Loucy (cell line): ENCODE data around the gene RPS6KB2.
A peak's percentile ranks its signal among the peaks of the same experiment; 100 is the strongest.

ENCODE experiments used
- H2AFZ ChIP-seq: fragments of 200-600 bp; sonication (generic); 2 replicates; pipeline ENCODE4 v1.6.0; 2016; ENCODE audit warnings: antibody characterized with exemption, mild to moderate bottlenecking, low read length, moderate library complexity
- H3F3A ChIP-seq: fragments of 200-600 bp; 2 replicates; pipeline ENCODE4 v1.6.0; 2016; ENCODE audit warnings: antibody characterized with exemption, low read depth, mild to moderate bottlenecking
- H3K27me3 ChIP-seq: fragments of 200-600 bp; sonication (generic); 2 replicates; pipeline ENCODE4 v1.6.1; 2014; ENCODE audit warnings: low read length, mild to moderate bottlenecking; ENCODE audit not compliant: insufficient read depth, poor library complexity, severe bottlenecking
- H3K36me3 ChIP-seq: fragments of 200-600 bp; sonication (generic); 2 replicates; pipeline ENCODE4 v1.6.1; 2016; ENCODE audit warnings: low read length; ENCODE audit not compliant: insufficient read depth
- H3K4me1 ChIP-seq: fragments of 200-600 bp; sonication (generic); 2 replicates; pipeline ENCODE4 v1.5.1; 2014; ENCODE audit warnings: low read length, mild to moderate bottlenecking; ENCODE audit not compliant: insufficient read depth, poor library complexity, severe bottlenecking
- H3K4me2 ChIP-seq: fragments of 200-600 bp; sonication (generic); 2 replicates; pipeline ENCODE4 v1.6.0; 2014; ENCODE audit warnings: antibody characterized with exemption, low read length, low read depth, mild to moderate bottlenecking; ENCODE audit not compliant: poor library complexity, severe bottlenecking
- H3K4me3 ChIP-seq: fragments of 200-600 bp; sonication (generic); 2 replicates; pipeline ENCODE4 v1.5.1; 2014; ENCODE audit warnings: low read length, mild to moderate bottlenecking, mixed read lengths; ENCODE audit not compliant: poor library complexity, severe bottlenecking
- H3K79me2 ChIP-seq: fragments of 200-600 bp; sonication (generic); 2 replicates; pipeline ENCODE4 v1.6.1; 2014; ENCODE audit warnings: low read length; ENCODE audit not compliant: insufficient read depth
- H3K9ac ChIP-seq: fragments of 200-600 bp; sonication (generic); 2 replicates; pipeline ENCODE4 v1.6.0; 2014; ENCODE audit warnings: mild to moderate bottlenecking, low read depth, low read length, moderate library complexity; ENCODE audit not compliant: poor library complexity, severe bottlenecking
- H3K9me2 ChIP-seq: fragments of 200-600 bp; sonication (generic); replicated peaks from 2 replicates; pipeline ENCODE4 v1.6.1; 2016; ENCODE audit warnings: low read depth, low read length, mixed read lengths
- H3K9me3 ChIP-seq: fragments of 200-600 bp; sonication (generic); 2 replicates; pipeline ENCODE4 v1.6.1; 2014; ENCODE audit warnings: mild to moderate bottlenecking, antibody characterized with exemption, low read length, low read depth; ENCODE audit not compliant: insufficient read depth
- H4K20me1 ChIP-seq: fragments of 200-600 bp; sonication (generic); 2 replicates; pipeline ENCODE4 v1.6.0; 2014; ENCODE audit warnings: antibody characterized with exemption, low read length, mild to moderate bottlenecking; ENCODE audit not compliant: insufficient read depth, poor library complexity, severe bottlenecking
- CTCF ChIP-seq: fragments of 200-600 bp; sonication (generic); conservative IDR thresholded peaks from 2 replicates; pipeline ENCODE4 v1.5.1; 2014; ENCODE audit warnings: mild to moderate bottlenecking, antibody characterized with exemption, low read length
- EZH2phosphoT487 ChIP-seq: fragments of 200-600 bp; IDR thresholded peaks from 2 replicates; pipeline ENCODE4 v1.6.1; 2018; ENCODE audit warnings: antibody characterized with exemption, mild to moderate bottlenecking, moderate library complexity, borderline replicate concordance

The RPS6KB2 gene

GRCh38 chr11:67381244-67381972 is 46.9 kb upstream of the RPS6KB2 start:
- no peaks in the 10 kb centered on the region for H3K36me3 ChIP-seq
- H3K4me1 ChIP-seq = no peaks in the 10 kb centered on the region
- H3K4me3 ChIP-seq = no peak overlapping the region
- TF ChIP-seq CTCF (no peak), EZH2phosphoT487 (no peak)
- H3K4me2 ChIP-seq = no peak overlapping the region
- no peaks in the 10 kb centered on the region for H3F3A ChIP-seq
- no peak overlapping the region for H3K9ac ChIP-seq
- H2AFZ ChIP-seq = peak overlapping the region; percentile 65; the same call in 1 of the 2 replicates
- H3K79me2 ChIP-seq = no peaks in the 10 kb centered on the region
- H3K9me3 ChIP-seq = no peaks in the 10 kb centered on the region
- no peaks in the 10 kb centered on the region for H4K20me1 ChIP-seq
- H3K9me2 ChIP-seq = no peaks in the 10 kb centered on the region
- no peaks in the 10 kb centered on the region for H3K27me3 ChIP-seq

- Histone ChIP-seq H3K9me2 (no peaks in the 10 kb centered on the region), H3F3A (no peaks in the 10 kb centered on the region)
Observed at GRCh38 chr11:67382276-67383136, 45.8 kb upstream of the RPS6KB2 start.

GRCh38 chr11:67384851-67385366 is 43.4 kb upstream of the RPS6KB2 start:
- H3K4me1 ChIP-seq = no peaks in the 10 kb centered on the region
- no peak overlapping the region for H3K9ac ChIP-seq
- no peaks in the 10 kb centered on the region for H3K9me3 ChIP-seq
- no peak overlapping the region for H2AFZ ChIP-seq
- H3K4me2 ChIP-seq = no peak overlapping the region
- no peaks in the 10 kb centered on the region for H3K9me2 ChIP-seq
- no peaks in the 10 kb centered on the region for H3K36me3 ChIP-seq
- H3F3A ChIP-seq = no peaks in the 10 kb centered on the region
- peaks cover 4% of the 10 kb centered on the region for H4K20me1 ChIP-seq
- H3K79me2 ChIP-seq = peaks cover 4% of the 10 kb centered on the region; the same call in 1 of the 2 replicates
- no peaks in the 10 kb centered on the region for H3K27me3 ChIP-seq
- no peak for TF ChIP-seq CTCF
- H3K4me3 ChIP-seq = no peak overlapping the region

More at GRCh38 chr11:67382276-67383136, 45.8 kb upstream of the RPS6KB2 start:
- H3K9me3 ChIP-seq = no peaks in the 10 kb centered on the region
- no peak overlapping the region for H3K4me2 ChIP-seq
- no peak overlapping the region for H3K4me3 ChIP-seq
- no peaks in the 10 kb centered on the region for H3K4me1 ChIP-seq
- no peaks in the 10 kb centered on the region for H3K79me2 ChIP-seq
- no peak overlapping the region for H2AFZ ChIP-seq
- no peaks in the 10 kb centered on the region for H3K27me3 ChIP-seq
- TF ChIP-seq EZH2phosphoT487 (no peak), CTCF (peak; percentile 94)
- no peaks in the 10 kb centered on the region for H3K36me3 ChIP-seq
- H3K9ac ChIP-seq = no peak overlapping the region
- H4K20me1 ChIP-seq = no peaks in the 10 kb centered on the region
